Caco-2 (cell line): Measurements from ENCODE around the gene TMED4. TPM values are rescaled to one million over a fixed set of nuclear protein-coding genes. Genes with fewer than 3 reads are reported as not detected.

Experiments used
- BruUV-seq: library from RNA; stranded (reverse); fragments of 400-500 nt; replicated peaks from 2 replicates; lab custom pipeline; 2021; lab: Mats Ljungman, UMichigan
- CTCF ChIA-PET: fragments of 300-600 bp; sonication (Branson Sonifier 250); formaldehyde crosslinking; loops from one replicate; lab custom pipeline; 2022; ENCODE audit warnings: antibody characterized with exemption; lab: Charles Lee
- POLR2A ChIA-PET: fragments of 300-600 bp; sonication (Branson Sonifier 250); formaldehyde crosslinking; loops from one replicate; lab custom pipeline; 2022; ENCODE audit warnings: antibody characterized with exemption; lab: Charles Lee
- DNase-seq, 2 experiments: peaks; one replicate each; pipeline versions ENCODE4 v3.0.0 to v3.0.0-alpha.2; 2020 to 2022
- H3K27me3 ChIP-seq: replicated peaks from 2 replicates; pipeline ENCODE4 v1.6.0; 2011; ENCODE audit warnings: low read length; ENCODE audit not compliant: control insufficient read depth, insufficient read depth
- H3K36me3 ChIP-seq: 2 replicates; pipeline ENCODE4 v1.5.1; 2011; ENCODE audit warnings: low read length; ENCODE audit not compliant: control insufficient read depth, insufficient read depth
- H3K4me1 ChIP-seq: fragments of 250-450 bp; sonication (Bioruptor Pico); 2 replicates; pipeline ENCODE4 v1.5.1; 2020; ENCODE audit warnings: mild to moderate bottlenecking
- H3K4me3 ChIP-seq: 2 replicates; pipeline ENCODE4 v1.5.1; 2011; ENCODE audit warnings: low read depth, mild to moderate bottlenecking, control low read depth, low read length
- H3K9me3 ChIP-seq: fragments of 250-450 bp; sonication (Bioruptor Pico); 2 replicates; pipeline ENCODE4 v1.5.1; 2020; ENCODE audit warnings: mild to moderate bottlenecking, moderate library complexity
- H3K27ac Mint-ChIP-seq: one replicate; pipeline ENCODE4 v1.8.0; 2022; ENCODE audit warnings: mixed read lengths; ENCODE audit not compliant: unreplicated experiment
- H3K27me3 Mint-ChIP-seq: one replicate; pipeline ENCODE4 v1.8.0; 2022; ENCODE audit warnings: mixed read lengths; ENCODE audit not compliant: insufficient read depth, unreplicated experiment
- H3K36me3 Mint-ChIP-seq: one replicate; pipeline ENCODE4 v1.8.0; 2022; ENCODE audit warnings: mild to moderate bottlenecking, mixed read lengths; ENCODE audit not compliant: insufficient read depth, unreplicated experiment
- H3K4me1 Mint-ChIP-seq: one replicate; pipeline ENCODE4 v1.8.0; 2022; ENCODE audit warnings: low read depth, mixed read lengths; ENCODE audit not compliant: unreplicated experiment
- H3K4me3 Mint-ChIP-seq: one replicate; pipeline ENCODE4 v1.8.0; 2022; ENCODE audit warnings: mild to moderate bottlenecking, moderate library complexity, mixed read lengths; ENCODE audit not compliant: unreplicated experiment
- H3K9me3 Mint-ChIP-seq: one replicate; pipeline ENCODE4 v1.8.0; 2022; ENCODE audit warnings: mixed read lengths; ENCODE audit not compliant: unreplicated experiment
- CTCF ChIP-seq, 2 experiments: fragments of 200-600 bp in 1 of 2; IDR thresholded peaks; 1 replicate in 1 of 2; 2 replicates in 1 of 2; pipeline versions ENCODE4 v1.5.1 to v1.8.0; 2011 to 2022; ENCODE audit warnings: antibody characterized with exemption in 1 of 2, control low read depth in 1 of 2, inconsistent platforms in 1 of 2, low read depth in 1 of 2, low read length in 1 of 2, mild to moderate bottlenecking in 1 of 2, moderate library complexity in 1 of 2; ENCODE audit not compliant: insufficient read depth in 1 of 2, severe bottlenecking in 1 of 2, unreplicated experiment in 1 of 2
- intact Hi-C: fragments of 100-400 bp; cut with micrococcal nuclease; formaldehyde crosslinking; loops from one replicate; pipeline ENCODE4 v1.10.0; 2022; ENCODE audit not compliant: unreplicated experiment
- total RNA-seq: library from RNA; stranded (reverse); gene quantifications from 2 replicates; pipeline ENCODE4 v1.2.3, GENCODE V29; 2022

The TMED4 gene
- total RNA-seq, 1 experiment from 2014 or later, result 96.6 TPM

GRCh38 chr7:44534087-44534486 is 47.9 kb downstream of the TMED4 start:
- ChIA-PET CTCF (interaction anchor here (0.9 to 1.1 kb wide), 4 partner anchors 31 to 294 kb away, joined by 3 to 7 read pairs (median 6); partner anchors contain the start of genes DDX56 and NUDCD3), POLR2A (interaction anchor here (0.7 kb wide), 1 partner anchor 47 kb away, joined by 3 read pairs; no protein-coding TSS in a partner anchor)
- no peak overlapping the region for H3K27ac Mint-ChIP-seq
- H3K27me3 Mint-ChIP-seq, result no peaks in the 10 kb centered on the region
- peaks cover 5% of the 10 kb centered on the region for H3K36me3 Mint-ChIP-seq
- peaks cover 6% of the 10 kb centered on the region for H3K4me1 Mint-ChIP-seq
- Histone ChIP-seq H3K27me3 (no peaks in the 10 kb centered on the region), H3K4me1 (no peaks in the 10 kb centered on the region), H3K9me3 (no peaks in the 10 kb centered on the region), H3K36me3 (no peaks in the 10 kb centered on the region; the same call in none of the 2 replicates), H3K4me3 (no peak overlapping the region)
- H3K4me3 Mint-ChIP-seq, result no peak overlapping the region
- intact Hi-C loops, result no loop called here
- no TSS peak for BruUV-seq
- no peak for TF ChIP-seq CTCF (IDR thresholded peaks at IDR 0.05; ENCODE audit: insufficient read depth in 1 of 2, low read depth in 1 of 2, low read length in 1 of 2, severe bottlenecking in 1 of 2, unreplicated experiment in 1 of 2)
- no peaks in the 10 kb centered on the region for H3K9me3 Mint-ChIP-seq
- DNase-seq, result no peak

- H3K36me3 ChIP-seq, result no peaks in the 10 kb centered on the region; the same call in none of the 2 replicates
- BruUV-seq, result no TSS peak
- DNase-seq, result no peak
- CTCF ChIA-PET, result interaction anchor here (0.9 kb wide), 1 partner anchor 293 kb away, joined by 3 read pairs; no protein-coding TSS in a partner anchor
- peaks cover 6% of the 10 kb centered on the region for H3K4me1 Mint-ChIP-seq
- H3K4me3 Mint-ChIP-seq, result no peak overlapping the region
- H3K4me3 ChIP-seq, result no peak overlapping the region
- peaks cover 5% of the 10 kb centered on the region for H3K36me3 Mint-ChIP-seq
- no peak overlapping the region for H3K27ac Mint-ChIP-seq
- H3K27me3 Mint-ChIP-seq, result no peaks in the 10 kb centered on the region
- H3K9me3 ChIP-seq, result no peaks in the 10 kb centered on the region
- no peak for TF ChIP-seq CTCF (IDR thresholded peaks at IDR 0.05; ENCODE audit: insufficient read depth in 1 of 2, low read depth in 1 of 2, low read length in 1 of 2, severe bottlenecking in 1 of 2, unreplicated experiment in 1 of 2)
- H3K27me3 ChIP-seq, result no peaks in the 10 kb centered on the region
- H3K4me1 ChIP-seq, result no peaks in the 10 kb centered on the region
- intact Hi-C loops, result no loop called here
- POLR2A ChIA-PET, result no interaction called here
- H3K9me3 Mint-ChIP-seq, result no peaks in the 10 kb centered on the region
Measured at GRCh38 chr7:44533301-44534055, 48.6 kb downstream of the TMED4 start.

GRCh38 chr7:44531421-44532380 is 50.3 kb downstream of the TMED4 start:
- Histone ChIP-seq H3K4me3 (no peak overlapping the region), H3K27me3 (no peaks in the 10 kb centered on the region), H3K4me1 (no peaks in the 10 kb centered on the region), H3K9me3 (no peaks in the 10 kb centered on the region), H3K36me3 (no peaks in the 10 kb centered on the region; the same call in 1 of the 2 replicates)
- Mint-ChIP-seq H3K27ac (no peak overlapping the region), H3K9me3 (no peaks in the 10 kb centered on the region), H3K4me3 (no peak overlapping the region), H3K4me1 (peaks cover 6% of the 10 kb centered on the region), H3K27me3 (no peaks in the 10 kb centered on the region), H3K36me3 (peaks cover 5% of the 10 kb centered on the region)
- ChIA-PET CTCF (no interaction called here), POLR2A (no interaction called here)
- DNase-seq, result no peak
- intact Hi-C loops, result no loop called here
- no peak for TF ChIP-seq CTCF (IDR thresholded peaks at IDR 0.05; ENCODE audit: insufficient read depth in 1 of 2, low read depth in 1 of 2, low read length in 1 of 2, severe bottlenecking in 1 of 2, unreplicated experiment in 1 of 2)
- BruUV-seq, result no TSS peak
